BJ (cell line): ENCODE measurements around the gene S100A5. TPM values are rescaled to one million over a fixed set of nuclear protein-coding genes. Genes with fewer than 3 reads are reported as not detected.
"Not testable (repeated sequence)": the region's sequence is repeated elsewhere in the genome, so short reads cannot be mapped to it uniquely, and the experiment has no call there.

Experiments
- CTCF ChIA-PET: fragments of 350-600 bp; formaldehyde crosslinking; extraction: SDS; loops from one replicate; lab custom pipeline; 2021; ENCODE audit warnings: antibody characterized with exemption, inconsistent platforms; lab: Yijun Ruan, JAX
- POLR2A ChIA-PET: fragments of 300-600 bp; sonication (Branson Sonifier 250); formaldehyde crosslinking; extraction: SDS; loops from one replicate; lab custom pipeline; 2021; ENCODE audit warnings: antibody characterized with exemption; lab: Charles Lee
- DNase-seq: peaks from one replicate; pipeline ENCODE4 v3.0.0-alpha.2; 2011; ENCODE audit warnings: low read depth
- H3K27me3 ChIP-seq: 2 replicates; pipeline ENCODE4 v1.6.0; 2011; ENCODE audit warnings: low read length; ENCODE audit not compliant: control insufficient read depth, insufficient read depth
- H3K36me3 ChIP-seq: 2 replicates; pipeline ENCODE4 v1.5.1; 2011; ENCODE audit warnings: low read length; ENCODE audit not compliant: control insufficient read depth, insufficient read depth
- H3K4me3 ChIP-seq: 2 replicates; pipeline ENCODE4 v1.5.1; 2011; ENCODE audit warnings: low read depth, mild to moderate bottlenecking, control low read depth, low read length
- polyA plus RNA-seq: library from polyadenylated mRNA; depleted of rRNA; stranded (reverse); fragments of >200 nt; gene quantifications from 2 replicates; pipeline ENCODE4 v1.2.3, GENCODE V29; 2011
- TF ChIP-seq, protein P1 (sequence below): IDR thresholded peaks from 2 replicates; pipeline ENCODE4 v1.5.1; 2011; ENCODE audit warnings: low read depth, mild to moderate bottlenecking, control low read depth, inconsistent platforms, low read length, moderate library complexity; ENCODE audit not compliant: insufficient read depth

Gene S100A5
- polyA plus RNA-seq, 1 experiment: 0.28 TPM

GRCh38 chr1:153563483-153563901 lies 22.8 kb upstream of the S100A5 start:
- Histone ChIP-seq H3K4me3 (no peak overlapping the region), H3K36me3 (no peaks in the 10 kb centered on the region), H3K27me3 (no peaks in the 10 kb centered on the region)
- DNase-seq: no peak
- TF ChIP-seq, protein P1, sequence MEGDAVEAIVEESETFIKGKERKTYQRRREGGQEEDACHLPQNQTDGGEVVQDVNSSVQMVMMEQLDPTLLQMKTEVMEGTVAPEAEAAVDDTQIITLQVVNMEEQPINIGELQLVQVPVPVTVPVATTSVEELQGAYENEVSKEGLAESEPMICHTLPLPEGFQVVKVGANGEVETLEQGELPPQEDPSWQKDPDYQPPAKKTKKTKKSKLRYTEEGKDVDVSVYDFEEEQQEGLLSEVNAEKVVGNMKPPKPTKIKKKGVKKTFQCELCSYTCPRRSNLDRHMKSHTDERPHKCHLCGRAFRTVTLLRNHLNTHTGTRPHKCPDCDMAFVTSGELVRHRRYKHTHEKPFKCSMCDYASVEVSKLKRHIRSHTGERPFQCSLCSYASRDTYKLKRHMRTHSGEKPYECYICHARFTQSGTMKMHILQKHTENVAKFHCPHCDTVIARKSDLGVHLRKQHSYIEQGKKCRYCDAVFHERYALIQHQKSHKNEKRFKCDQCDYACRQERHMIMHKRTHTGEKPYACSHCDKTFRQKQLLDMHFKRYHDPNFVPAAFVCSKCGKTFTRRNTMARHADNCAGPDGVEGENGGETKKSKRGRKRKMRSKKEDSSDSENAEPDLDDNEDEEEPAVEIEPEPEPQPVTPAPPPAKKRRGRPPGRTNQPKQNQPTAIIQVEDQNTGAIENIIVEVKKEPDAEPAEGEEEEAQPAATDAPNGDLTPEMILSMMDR: no peak
- ChIA-PET POLR2A (interaction anchor here (1.3 kb wide), 1 partner anchor 30 kb away, joined by 4 read pairs; no protein-coding TSS in a partner anchor), CTCF (interaction anchor here (0.8 to 5.6 kb wide), 5 partner anchors 9 to 68 kb away, joined by 3 to 65 read pairs (median 9); partner anchors contain the start of gene S100A6)

GRCh38 chr1:153562021-153562420 lies 21.3 kb upstream of the S100A5 start:
- H3K27me3 ChIP-seq, H3K4me3 ChIP-seq, H3K36me3 ChIP-seq, POLR2A ChIA-PET, DNase-seq: not testable (repeated sequence)
- CTCF ChIA-PET: interaction anchor here (0.6 to 5.6 kb wide), 5 partner anchors 8 to 317 kb away, joined by 3 to 65 read pairs (median 6); partner anchors contain the start of gene S100A6

DNA sequence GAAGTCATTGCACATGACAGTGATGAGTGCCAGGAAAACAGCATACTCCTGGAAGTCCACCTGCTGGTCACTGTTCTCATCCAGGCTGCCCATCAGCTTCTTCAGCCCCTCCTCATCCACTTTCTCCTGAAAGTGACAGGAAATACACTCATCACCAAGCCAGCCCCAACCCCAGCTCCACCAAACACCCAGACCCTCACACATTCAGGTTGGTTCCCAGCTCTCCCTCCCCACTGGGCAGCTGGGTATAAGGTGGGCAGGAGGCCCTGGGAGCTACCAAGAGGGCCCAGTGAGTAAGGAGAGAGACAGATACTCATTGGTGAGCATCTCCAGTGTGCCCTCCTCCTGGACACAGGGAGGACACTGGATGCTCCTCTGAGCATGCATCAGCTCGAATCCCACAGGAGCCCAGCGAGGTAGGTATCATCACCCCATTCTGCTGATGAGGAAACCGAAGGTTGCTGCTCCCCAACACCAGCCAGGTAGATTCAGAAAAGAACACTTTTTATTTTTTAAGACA lies 20.8 kb upstream of the S100A5 start:
- CTCF ChIA-PET: interaction anchor here (0.6 to 5.6 kb wide), 5 partner anchors 8 to 318 kb away, joined by 3 to 65 read pairs (median 6); partner anchors contain the start of gene S100A6
- no peaks in the 10 kb centered on the region for H3K36me3 ChIP-seq
- TF ChIP-seq, protein P1: no peak
- POLR2A ChIA-PET: interaction anchor here (0.5 kb wide), 1 partner anchor 20 kb away, joined by 3 read pairs; no protein-coding TSS in a partner anchor
- H3K27me3 ChIP-seq: no peaks in the 10 kb centered on the region
- DNase-seq: no peak
- no peak overlapping the region for H3K4me3 ChIP-seq

GRCh38 chr1:153560771-153561465 lies 20.2 kb upstream of the S100A5 start:
- TF ChIP-seq, protein P1: no peak
- DNase-seq: no peak
- ChIA-PET POLR2A (interaction anchor here (0.5 kb wide), 1 partner anchor 19 kb away, joined by 3 read pairs; no protein-coding TSS in a partner anchor), CTCF (interaction anchor here (0.8 to 2.0 kb wide), 2 partner anchors 11 to 51 kb away, joined by 3 to 7 read pairs; no protein-coding TSS in a partner anchor)
- Histone ChIP-seq H3K36me3 (no peaks in the 10 kb centered on the region), H3K27me3 (no peaks in the 10 kb centered on the region), H3K4me3 (no peak overlapping the region)

GRCh38 chr1:153560241-153560640 lies 19.5 kb upstream of the S100A5 start:
- ChIA-PET CTCF (interaction anchor here (0.8 kb wide), 1 partner anchor 27 kb away, joined by 3 read pairs; no protein-coding TSS in a partner anchor), POLR2A (no interaction called here)
- DNase-seq: no peak
- Histone ChIP-seq H3K27me3 (no peaks in the 10 kb centered on the region), H3K36me3 (no peaks in the 10 kb centered on the region), H3K4me3 (no peak overlapping the region)
- TF ChIP-seq, protein P1: no peak
